DMS53 treated with DMSO at 0.1 percent for 48 hours (cell line): ENCODE data around the gene SOX10.

Experiments
- DNase-seq: peaks from one replicate; lab custom pipeline; 2025; ENCODE audit not compliant: unreplicated experiment; lab: John Stamatoyannopoulos, UW

Gene SOX10

DNA sequence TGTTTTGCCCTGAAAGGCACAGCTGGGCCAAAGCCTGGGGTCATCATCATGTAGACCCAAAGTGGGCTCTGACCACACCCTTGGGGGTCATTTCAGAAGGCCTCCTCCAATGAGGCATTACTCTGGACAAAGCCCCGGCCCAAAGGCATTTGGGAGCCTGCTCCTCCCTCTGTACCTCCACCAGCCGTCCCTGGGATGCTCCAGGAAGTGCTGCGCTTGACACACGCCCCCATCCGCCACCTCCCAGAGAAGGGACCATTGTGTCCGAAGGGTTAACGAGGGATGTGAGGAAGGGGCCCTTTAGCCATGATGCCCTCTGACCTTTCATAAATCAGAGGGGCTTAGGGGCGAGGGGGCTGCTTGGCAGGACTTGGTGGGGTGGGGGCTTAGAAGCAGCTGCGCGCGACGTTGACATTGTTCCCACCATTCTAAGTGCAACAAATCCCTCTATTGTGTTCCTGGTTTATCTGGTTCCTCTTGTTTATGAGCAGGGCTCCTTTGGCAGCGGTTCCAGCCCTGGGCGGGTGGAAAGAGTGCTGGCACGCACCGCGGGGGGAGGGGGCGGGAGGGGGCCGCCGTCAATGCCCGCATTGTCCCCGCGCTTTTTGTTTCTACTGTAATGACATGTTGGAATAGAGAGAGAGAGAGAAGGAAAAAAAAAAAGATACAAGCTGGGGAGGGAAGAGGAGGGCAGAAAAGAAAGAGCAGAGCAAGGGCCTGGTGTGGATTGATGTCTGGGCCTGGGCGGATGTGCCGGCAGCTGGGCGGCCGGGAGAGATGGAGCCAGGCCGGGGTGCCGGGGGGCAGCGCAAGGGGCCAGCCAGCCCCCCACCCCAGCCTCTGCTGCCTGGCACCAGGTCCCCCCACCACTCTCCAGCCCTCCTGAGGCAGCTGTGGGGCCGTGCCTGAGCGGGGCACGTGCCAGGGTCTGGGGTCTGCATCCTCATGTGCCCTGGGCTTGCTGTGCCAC lies 32.1 kb upstream of the SOX10 start:
- no peak for DNase-seq

DNA sequence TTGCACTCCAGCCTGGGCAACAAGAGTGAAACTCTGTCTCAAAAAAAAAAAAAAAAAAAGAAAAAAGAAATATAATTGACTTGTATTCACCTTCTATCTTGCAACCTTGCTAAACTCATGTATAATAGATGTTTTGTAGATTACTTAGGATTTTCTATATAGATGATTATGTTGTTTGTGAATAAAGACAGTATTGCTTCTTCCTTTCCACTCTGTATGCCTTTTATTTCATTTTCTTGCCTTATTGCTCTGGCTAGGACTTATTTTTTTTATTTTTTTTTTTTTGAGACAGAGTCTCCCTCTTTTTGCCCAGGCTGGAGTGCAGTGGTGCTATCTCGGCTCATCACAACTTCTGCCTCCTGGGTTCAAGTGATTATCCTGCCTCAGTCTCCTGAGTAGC lies 29.7 kb upstream of the SOX10 start:
- DNase-seq, result no peak

DNA sequence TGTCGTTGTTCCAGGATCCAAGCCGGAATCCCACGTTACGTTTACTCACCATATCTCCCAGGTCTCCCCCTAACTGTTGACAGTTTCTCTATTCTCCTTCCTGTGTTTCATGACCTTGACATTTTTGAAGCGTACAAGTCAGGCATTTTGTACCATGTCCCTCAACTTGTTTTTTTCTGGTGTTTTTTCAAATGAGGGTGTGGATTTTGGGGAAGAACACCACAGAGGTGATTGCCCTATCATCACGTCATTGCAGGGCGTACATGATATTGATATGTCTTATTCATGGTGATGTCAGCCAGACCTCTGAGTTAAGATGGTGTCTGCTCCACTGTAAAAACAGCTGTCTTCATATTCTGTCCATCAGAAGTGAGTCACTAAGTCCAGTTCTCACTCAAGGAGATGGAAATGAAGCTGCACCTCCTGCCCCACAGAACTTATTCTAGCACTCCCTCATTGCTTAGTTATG lies 28.3 kb upstream of the SOX10 start:
- no peak for DNase-seq

DNA sequence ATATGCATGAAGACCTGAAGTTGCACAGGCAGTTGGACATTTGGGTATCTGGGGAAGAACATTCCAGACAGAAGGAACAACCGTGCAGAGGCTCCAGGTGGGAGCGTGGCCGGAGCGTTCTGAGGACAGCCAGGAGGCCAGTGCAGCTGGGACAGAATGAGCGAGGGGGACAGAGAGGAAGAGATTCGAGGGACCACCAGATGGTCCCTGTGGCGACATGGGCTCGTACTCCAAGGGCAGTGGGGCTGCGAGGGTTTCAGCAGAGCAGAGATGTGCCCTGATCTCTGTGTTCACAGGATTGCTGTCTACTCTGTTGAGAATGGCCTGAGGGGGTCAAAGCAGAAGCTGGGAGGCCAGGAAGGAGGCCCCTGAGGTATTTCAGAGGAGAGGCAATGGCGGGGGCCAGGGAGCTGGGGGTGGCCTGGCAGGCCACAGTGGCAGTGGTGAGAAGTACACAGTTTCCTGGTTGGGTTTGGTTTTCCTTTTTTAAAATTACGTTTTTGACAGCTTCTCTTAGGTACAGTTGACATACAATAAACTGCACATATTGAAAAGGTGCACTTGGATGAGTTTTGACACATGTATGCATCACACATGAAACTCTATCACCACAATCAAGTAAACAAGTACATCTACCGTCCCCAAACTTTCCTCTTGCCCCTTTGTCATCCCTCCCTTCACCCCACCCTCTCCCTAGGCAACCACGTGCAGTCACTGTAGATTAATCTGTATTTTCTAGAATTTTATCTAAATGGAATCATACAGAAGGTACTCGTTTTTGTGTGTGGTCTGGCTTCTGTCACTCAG lies 24.8 kb upstream of the SOX10 start:
- no peak for DNase-seq

DNA sequence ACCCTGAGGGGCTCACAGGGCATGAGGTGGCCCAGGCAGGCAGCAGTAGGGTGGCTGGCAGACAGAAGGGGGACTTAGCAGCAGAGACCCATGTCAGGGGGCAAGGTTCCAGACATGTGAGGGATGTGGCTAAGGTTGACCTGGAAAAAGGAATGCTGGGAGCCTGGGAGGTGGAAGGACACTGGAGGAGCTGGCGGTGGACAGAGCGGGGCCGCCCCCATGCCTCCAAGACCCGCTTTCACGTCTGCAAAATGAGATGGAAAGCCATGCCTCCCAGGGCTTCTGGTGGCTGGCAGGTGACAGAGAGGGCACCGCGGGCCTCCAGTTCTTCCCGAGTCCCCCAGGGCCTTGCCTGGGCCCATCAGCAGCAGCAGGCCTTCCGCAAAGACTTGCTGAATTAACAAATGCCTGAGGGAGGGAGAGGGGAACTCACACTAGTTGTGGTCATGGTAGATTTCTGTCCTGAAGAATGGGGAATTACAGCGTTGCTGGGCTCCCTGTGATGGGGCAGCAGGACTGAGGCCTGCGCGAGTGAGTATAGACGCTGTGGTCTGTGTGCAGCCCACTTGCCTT lies 23.1 kb upstream of the SOX10 start:
- DNase-seq, result no peak

DNA sequence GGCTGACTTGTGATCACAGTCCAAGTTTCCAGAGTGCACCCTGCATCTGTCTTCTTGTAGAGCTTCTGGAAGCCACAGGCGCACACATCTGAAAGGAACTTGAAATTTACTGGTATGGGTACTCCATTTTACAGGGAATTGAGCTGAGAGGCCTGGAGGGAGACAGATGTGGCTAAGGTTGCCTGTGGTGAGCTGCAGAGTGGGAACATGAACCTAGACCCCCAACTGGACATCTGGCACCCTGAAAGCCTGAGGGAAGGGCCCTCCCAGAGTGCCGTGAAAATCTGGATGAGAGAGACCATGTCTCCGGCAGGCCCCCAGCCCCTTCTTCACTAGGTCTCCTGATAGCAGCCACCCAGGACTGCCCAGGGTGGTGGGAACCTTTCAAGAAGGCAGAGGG lies 22.6 kb upstream of the SOX10 start:
- DNase-seq, result no peak

DNA sequence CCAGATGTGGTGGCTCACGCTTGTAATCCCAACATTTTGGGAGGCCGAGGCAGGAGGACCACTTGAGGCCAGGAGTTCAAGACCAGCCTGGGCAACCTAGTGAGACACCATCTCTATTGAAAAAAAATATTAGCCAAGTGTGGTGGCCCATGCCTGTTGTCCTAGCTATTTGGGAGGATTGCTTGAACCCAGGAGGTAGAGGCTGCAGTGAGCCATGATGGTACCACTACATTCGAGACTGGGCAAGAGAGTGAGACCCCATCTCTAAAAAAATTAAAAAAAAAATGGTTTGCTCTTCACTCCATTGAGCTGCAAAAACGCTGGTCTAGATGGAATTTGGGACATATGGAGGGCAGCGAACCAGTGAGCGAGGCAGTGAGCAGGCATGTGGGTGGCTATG lies 21.6 kb upstream of the SOX10 start:
- no peak for DNase-seq

DNA sequence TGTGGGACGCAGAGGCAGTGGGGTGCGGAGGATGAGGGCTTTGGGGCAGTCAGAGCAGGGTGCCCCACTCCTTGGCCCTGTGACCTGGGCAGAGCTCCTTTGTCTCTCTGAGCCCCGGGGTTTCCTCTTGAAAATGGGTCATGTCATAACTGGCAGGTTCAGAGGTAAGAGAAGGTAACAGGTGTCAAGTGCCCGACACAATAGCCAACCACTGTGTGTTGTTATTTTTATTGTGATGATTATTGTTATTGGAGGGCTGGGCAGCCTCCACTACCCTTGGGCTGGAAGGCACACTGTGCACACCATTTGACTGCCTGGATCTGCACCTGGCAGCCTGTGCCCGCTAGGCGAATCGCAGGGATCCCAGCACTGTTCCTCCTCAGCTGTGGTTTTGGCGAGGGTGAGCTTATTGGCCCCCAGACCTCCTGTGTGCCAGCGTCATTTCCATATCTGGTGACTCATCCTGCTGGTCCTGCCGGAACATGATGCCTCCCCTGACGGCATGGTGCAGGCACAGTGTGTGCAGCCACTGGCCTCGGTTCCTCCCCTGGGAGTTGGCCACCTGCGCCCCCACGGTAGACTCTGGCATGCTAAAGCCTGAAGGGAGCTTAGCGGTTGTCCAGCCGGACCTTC lies 15.4 kb upstream of the SOX10 start:
- DNase-seq, result no peak

DNA sequence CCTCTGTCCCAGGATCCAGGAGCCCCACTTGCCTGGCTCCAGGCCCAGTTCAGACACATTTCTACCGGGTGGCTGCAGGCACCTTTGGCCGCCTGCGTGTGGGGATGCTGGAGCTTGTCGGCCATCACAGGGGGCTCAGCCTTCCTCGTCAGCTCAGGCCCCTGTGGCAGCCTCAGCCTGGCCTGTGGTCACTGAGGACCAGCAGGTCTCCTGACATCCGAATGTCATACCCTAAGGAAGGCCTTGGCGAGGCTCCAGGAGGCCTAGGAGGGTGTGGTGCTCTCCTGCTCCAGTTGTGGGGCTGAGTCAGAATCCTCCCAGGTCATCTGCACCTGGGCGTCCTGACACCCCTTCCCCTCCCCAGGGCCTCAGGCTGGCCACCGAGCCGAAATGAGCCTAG lies 14.9 kb upstream of the SOX10 start:
- no peak for DNase-seq

DNA sequence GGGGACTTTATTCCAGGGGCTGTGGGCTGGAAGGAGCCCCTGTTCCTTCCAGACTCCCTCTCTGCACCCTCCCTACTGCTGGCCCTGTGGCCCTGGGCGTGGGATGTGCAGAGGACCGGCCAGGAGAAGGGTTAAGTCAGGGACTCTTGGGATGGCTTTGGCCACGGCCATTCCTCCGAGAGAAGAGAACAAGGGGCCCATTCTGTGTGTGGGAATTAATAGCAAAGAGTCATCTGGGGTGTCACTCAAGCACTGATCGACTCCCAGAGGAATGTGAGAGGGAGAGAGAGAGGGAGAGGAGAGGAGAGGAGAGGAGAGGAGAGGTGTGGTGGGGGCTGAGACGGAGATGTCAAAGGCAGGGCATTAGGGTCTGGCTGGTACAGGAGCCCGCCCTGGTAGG lies 14.2 kb upstream of the SOX10 start:
- DNase-seq, result no peak

DNA sequence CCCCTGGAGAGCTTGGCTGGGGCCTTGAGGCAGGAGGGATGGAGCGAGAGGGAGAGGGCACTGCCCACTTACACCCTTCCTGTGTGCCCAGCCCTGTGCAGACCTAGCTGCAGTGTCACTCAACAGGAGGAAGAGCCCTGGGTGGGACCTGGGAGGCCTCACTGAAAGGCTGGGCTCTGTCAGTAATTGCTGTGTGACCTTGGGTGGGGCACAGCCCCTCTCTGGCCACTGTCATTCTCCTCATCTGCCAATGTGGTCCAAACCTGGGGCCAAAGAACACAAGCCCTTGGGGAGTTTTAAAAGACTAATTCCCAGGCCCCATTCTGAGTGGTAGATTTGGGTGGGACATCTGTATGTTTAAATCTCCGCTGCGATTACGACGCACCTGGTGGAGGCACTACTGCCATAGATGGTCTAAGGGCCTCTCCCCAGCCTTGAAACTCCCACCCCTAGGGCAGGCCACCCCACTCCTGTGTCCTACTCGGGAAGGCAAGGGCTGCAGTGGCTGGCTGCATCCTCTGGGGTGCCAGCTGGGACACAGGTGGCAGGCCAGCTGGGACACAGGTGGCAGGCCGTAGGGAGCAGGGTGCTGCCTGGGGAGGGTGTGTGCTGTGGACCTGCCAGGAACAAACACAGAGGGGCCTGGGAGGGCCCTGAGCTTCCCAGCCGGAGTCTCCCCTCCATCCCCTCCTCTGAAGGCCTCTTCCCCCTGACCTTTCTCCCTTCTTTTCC lies 12.3 kb upstream of the SOX10 start:
- DNase-seq, result no peak

DNA sequence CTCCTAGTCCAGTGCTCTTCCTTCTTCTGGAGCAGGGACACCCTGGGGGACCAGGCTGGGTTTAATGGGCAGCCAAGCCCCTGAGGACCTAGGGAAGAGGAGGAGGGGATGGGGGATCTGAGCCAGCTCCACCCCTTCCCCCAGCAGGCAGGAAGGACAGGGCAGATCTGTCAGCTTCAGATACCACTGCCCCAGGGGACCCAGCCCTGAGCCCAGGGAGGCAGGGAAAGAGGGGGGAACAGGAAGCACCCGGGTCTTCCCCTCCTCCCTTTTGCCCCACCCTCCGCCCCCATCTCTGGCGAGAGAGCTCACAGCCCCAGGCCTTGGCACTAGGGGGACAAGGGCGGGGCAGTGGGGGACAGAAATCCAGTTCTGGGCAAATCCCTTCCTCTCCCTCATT lies 11.7 kb upstream of the SOX10 start:
- DNase-seq, result no peak

DNA sequence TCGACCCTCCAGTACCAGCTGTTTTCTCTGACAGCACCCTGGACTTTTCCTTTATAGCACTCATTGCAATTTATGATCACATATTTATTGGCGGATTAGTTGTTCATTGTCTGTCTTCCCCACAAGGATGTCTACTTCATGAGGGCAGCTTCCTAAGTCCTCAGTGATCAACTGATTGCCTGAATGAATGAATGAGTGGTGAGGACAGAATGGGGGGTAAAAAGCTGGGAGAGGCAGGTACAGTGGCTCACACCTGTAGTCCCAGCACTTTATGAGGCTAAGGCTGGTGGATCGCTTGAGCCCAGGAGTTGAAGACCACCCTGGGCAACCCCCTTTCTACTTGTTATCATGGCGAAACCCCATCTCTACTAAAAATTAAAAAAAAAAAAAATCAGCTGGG lies 11.1 kb upstream of the SOX10 start:
- DNase-seq, result no peak

DNA sequence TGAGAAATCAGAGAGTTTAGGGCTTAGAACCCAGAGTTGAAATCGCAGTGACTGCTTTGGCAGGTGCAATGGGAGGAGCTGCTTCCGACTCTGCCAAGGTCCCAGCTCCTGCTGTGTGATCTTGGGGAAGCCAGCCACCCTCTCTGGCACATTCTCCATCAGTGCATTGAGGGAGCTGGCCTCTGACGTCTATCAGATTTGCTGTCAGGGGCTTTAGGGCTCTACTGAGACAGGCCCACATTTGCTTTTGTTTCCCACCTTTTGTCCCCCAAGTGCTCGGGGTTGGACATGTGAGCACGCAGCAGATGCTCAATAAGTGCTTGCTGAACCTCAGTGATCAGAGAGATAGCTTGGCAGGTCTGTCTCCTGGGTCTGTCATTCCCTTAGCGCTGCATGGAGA lies 10.6 kb upstream of the SOX10 start:
- no peak for DNase-seq

DNA sequence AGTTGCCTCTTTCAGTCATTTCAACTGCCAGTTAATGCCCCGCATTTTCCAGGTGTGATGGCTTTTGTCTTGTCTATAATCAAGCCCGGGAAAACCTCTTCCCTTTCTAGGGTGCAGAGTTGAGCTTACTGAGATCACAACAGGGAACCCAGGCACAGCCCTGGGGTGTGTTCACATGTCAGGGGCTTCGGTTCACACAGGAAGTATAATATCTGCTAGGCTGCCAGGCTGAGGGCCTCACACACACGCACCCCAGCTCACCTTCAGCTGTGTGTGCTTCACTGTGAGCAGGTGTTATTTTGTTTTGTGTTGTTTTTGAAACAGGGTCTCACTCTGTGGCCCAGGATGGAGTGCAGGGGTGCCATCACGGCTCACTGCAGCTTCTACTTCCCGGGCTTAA lies 9.7 kb upstream of the SOX10 start:
- no peak for DNase-seq

DNA sequence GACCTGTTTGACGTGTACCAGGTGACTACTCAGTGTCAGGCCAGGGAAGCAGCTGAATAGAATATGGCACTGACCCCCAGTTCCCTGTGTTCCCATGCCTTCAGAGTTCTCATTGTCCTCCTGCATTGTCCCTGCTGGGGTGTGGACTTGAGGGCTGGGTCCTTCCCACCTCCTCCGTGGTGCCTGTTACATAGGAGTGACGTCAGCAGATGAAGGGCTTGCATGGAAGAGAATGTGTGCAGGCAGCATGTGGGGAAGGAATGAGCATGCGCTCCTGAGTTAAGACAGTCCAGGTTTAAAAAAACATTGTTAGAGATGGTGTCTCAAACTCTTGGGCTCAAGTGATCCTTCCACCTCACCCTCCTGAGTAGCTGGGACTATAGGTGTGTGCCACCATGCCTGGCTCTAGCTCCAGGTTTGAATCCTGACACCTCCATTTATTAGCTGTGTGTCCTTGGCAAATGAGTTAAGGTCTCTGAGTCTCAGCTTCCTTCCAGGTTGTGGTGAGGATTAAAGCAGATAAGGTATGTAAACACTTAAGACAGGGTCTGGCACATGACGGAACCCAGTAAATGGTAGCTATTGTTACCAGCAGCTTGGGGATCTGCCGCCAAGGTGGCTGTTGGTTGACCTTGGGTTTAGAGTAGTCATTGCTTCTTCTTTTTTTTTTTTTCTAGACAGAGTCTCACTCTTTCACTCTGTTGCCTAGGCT lies 7.5 kb upstream of the SOX10 start:
- no peak for DNase-seq

DNA sequence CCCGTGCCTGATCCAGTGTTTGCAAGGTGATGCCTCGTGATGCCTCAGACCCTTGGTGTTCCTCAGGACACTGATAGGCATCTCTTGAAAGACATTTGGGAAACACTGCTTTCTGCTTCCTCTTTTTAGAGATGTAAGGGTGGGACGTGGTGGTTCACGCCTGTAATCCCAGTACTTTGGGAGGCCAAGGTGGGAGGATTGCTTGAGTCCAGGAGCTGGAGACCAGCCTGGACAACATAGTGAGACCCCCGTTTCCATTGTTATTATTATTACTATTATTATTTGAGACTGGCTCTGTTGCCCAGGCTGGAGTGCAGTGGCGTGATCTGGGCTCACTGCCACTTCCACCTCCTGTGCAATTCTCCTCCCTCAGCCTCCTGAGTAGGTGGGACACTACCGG lies 6.5 kb upstream of the SOX10 start:
- no peak for DNase-seq

DNA sequence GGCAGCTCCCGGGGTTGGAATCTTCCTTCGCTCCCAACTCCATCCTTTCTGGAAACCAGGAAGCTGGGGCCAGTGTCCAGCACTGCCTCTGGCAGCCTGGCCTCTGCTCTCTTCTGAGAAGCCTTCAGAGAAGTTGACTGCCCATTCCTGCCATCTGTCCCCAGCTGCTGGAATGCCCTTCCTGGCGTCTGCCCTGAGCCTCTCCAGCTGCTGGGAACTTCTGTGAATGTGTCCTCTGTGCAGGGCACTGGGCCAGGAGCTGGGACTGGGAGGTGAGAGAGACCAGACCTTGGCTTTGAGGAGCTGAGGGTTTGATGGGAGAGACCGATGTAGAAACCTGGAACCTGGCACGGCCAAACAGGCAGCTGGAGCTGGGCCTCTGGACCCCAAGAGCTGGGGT lies 5.9 kb upstream of the SOX10 start:
- DNase-seq, result no peak

DNA sequence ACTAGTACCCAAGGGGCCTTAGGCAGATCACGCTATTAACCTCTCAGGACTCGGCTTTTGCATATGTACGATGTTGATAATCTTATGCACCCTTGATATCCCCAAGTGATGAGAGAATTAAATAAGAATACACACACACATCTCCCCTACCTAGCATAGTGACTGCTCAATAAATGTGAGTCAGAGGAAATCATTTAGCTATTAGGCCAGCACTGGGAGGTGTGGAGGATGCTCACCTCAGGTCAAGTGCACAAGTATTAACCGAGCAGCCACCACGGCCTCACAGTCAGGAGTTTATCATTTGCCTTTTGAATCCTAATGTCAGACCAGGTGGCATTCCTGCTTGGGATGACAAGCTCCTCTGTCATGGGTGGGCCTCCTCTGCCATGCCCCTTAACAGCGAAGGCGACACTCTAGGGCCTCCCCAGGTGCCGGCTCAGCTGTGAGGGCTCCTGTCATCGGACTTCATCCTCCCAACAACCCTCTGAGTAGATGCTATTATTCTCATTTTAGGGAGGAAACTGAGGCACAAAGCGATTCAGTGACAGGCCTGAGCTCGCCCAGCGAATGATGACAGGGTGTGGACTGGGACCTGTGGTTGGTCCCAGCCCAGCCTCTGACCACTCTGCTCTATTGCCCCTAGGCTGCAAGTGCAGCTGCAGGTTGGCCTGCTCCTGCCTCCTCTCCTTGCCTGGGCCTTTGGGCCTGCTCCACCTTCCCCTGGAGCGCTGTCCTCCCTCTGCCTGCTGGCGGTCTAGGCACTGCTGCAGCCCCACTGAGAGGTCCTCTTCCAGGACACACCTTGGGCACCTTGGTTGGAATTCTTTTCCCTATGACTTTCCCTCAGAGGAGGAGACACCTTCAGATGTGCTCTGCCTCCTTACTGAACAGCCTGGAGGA lies 5.0 kb upstream of the SOX10 start:
- DNase-seq, result no peak
